Stimulated activated CD8-positive, alpha-beta memory T cell treated with anti-CD3 and anti-CD28 coated beads, Interleukin-7, amount 100 ng/mL, for 1 hour (primary cell): ENCODE data around the gene TH.

Source experiments
- DNase-seq, 2 donors: peaks; one replicate each; pipeline ENCODE4 v3.0.0-alpha.2; 2020; ENCODE audit warnings: low read depth in 2 of 2

Gene TH

DNA sequence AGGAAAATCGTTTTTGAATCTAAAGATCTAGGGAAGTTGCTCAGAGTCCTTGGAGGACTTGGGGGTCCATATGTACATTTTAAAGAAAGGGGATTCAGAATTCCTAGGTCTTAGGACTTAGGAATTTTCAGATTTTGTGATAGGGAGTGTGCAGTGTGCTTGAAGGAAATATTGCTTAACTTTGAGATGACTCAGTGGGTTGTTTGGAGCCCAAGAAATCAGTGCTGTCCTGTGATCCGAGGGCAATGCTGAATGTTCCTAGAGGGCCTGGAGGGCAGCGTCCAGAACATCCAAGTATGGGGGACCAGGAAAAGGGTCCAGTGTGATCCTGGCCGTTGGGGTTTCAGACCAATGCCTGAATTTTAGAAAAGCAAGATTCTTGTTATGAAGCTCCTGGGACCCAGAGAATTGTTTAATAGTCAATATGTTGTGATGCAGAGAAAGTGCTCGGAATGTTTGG is 29.3 kb downstream of the TH start:
- no peak for DNase-seq

DNA sequence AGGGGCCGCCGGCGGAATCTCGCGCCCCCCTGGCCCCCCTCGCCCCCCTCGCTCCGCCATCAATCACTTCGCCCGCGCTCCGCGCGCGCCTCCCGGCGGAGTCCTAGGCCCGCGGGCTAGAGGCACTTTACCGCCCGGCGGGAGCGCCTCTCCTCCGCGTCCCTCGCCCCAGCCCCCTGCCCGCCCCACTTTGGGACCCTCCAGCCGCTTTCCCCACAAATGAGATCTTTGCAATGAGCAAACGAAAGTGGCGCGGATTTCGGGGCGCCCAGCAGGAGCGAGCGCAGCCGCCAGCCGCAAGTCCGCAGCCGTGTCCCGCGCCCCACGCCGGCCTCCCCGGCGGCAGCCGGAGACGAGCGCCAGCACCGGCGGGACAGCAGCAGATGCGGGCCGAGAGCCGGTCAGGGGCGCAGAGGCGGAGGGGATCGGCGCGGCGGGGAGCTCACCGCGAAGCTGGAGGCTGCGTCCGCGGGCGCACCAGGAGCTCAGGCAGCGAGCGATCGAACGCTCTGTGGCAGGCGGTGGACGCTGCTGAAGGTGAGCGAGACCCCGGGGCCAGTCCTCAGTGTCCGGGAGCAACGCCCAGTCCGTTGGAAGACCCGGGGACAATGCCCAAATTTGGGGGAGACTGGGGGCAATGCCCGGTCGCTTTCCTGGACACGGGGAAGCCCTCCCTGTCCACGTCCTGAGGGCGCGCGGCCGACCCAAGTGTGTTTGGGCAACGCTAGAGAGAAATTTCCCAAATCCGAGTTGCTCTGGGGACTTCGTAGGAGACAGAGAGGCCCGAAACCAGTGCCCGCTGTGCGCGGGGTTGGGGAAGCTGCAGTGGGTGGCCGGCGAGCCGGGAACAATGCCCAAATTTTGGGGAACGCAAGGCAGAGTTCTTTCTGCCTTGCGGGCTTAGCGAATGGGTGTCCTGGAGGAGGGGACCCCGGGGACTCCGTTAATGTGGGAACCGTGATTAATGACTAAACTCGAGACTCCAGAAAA is 30.9 kb downstream of the TH start:
- DNase-seq: no peak

DNA sequence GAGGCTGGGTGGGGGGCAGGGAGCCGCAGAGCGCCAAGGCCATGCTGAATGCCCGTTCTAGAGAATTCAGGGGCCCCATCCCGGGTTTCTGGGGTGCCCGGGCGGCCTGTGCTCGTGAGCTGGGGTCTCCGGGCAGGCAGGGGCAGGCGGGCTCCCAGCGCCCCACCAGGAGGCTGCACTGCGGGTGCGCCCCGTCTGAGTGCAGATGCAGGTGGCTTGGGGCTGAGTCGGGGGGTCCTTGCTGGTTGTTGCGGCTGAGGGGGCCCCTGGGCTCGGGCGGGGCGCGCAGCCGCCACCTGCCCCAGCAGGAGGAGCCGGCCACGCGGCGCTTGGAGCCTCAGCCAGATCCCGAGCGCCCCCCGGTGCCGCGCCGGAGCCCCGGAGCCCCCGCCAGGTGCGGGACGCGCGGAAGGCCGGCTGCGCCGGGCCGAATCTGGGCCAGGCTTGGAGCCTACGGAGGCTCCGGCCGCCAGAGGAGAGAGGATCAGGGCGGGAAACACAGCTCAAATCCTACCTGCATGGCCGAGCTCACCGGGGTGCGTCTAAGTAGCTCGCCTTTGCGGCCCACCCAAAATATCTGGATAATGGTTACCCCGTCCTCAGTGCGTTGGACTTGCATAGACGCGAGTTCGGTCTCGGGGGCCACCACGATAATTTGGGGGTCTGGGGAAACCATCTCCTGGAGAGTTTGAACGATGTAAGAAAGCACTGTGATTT is 31.8 kb downstream of the TH start:
- DNase-seq: no peak

DNA sequence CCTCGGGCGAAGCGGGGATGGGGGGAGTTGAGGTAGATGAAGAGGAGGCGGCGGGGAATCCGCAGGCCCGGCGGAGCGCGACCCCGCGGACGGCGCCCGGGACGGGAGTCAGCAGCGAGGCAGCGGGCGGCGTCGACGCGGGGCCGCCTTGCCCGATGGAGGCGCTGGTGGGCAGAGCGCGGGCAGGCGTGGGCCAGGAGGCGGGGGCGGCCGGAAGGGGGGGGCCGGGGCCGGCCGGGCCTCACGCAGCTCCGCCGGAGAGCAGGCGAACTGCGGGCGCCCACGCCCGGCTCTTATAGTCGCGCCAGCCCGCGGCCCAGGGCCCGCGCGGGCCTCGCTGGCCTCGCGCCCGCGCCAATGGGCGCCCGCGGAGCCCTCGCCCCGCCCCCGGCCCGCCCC is 32.5 kb downstream of the TH start, which contains the start of gene IGF2:
Gene IGF2 (minus strand): TSS at position 267 of the 399 bp plus-strand sequence. CDS start 3,866 bp downstream, outside the sequence.
- no peak for DNase-seq

DNA sequence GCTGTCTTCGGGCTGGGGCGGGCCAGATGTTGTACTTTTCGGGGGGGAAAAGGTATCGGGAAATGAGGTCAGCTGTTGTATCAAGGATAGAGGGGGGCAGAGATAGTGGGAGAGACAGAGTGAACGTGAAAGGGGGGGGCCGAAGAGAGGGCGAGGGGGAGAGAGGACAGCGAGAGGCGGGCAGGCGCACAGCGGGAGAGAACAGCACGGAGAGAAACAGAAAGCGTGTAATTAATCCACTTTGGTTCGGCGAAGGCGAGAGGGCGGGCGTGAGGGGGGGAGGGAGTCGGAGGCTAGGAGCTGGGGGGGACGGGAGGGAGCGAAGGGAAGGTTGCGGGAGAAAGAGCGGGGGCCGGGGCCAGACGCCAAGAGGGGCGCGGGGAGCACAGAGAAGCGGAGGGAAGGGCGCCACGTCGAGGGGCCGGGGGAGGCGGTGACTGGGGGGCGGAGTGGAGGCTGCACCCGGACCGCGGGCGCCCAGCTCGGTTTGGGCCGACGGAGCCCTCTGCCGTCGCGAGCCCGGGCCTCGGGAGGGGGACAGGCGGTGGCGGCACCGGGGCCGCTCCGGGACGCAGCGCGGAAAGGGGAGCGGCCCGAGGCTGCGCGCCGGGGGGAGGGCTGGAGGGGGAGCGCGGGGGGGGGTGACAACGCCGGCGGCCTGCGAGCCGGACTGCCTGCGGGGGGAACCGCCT is 33.0 kb downstream of the TH start:
- no peak for DNase-seq

DNA sequence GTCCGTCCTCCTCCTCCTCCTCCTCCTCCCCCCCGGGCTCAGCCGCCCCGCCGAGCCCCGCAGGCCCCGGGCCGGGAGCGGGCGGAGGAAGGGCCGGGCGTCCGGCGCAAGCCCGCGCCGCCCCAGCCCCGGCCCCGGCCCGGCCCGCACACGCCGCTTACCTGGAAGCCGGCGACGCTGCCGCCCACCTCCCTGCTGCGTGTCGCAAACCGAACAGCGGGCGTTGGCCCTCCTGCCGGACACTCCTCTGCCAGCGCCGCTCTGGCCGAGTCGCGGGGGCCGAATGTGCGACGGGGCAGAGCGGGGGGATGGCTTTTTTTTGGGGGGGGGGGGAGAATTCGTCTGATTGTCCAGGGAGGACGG is 33.6 kb downstream of the TH start:
- DNase-seq: no peak

DNA sequence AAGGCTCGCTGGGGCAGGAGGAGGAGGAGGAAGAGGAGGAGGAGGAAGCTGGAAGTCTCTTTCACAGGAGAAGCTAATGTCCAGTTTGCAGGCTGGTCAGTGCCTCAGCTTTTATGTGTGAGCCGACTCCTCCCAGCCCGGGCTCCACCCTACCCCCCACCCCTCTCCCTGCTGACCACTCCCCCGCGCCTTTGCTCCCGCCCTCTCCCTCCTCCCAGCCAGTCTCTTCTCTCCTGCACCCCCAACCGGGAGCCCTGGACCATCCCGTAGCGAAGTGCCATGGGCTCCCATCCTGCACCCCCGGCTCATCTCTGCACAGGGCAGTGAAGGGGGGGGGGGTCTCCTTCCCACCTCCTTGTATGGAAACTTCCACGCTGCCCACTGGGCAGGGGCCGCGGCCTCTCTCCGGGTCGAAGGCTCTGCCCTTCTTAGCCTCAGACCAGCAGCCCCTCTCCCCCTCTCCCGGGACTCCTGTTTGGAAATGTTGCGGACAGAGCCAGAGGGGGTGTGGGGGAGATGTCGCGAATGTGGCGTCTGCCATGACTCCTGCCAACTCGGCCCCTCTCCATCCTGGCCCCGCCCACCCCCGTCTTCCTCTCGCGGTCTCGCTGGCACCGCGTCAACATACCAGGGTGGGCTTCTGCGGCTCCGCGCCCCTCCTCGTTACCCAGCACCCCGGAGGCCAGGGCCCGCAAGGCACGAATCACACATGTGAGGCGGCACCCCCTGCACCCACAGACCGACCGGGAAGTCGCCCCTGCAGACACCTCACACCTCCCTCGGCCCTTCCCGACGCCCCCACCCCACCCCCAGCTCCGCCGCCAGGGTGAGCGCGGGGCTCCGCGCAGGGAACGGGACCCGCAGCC is 34.2 kb downstream of the TH start:
- no peak for DNase-seq

DNA sequence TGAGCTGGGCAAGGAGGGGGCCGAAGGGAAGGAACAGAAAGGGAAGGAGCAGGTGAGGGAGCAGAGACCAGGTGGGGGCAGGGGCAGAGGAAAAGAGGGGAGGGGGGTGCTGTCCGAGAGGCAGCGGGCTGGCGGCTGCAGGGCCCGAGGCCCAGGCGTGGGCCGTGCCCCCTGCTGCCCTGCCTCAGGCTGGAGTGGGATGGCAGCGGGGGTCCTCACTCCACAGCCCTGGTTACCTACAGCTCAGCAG is 34.7 kb downstream of the TH start:
- no peak for DNase-seq

DNA sequence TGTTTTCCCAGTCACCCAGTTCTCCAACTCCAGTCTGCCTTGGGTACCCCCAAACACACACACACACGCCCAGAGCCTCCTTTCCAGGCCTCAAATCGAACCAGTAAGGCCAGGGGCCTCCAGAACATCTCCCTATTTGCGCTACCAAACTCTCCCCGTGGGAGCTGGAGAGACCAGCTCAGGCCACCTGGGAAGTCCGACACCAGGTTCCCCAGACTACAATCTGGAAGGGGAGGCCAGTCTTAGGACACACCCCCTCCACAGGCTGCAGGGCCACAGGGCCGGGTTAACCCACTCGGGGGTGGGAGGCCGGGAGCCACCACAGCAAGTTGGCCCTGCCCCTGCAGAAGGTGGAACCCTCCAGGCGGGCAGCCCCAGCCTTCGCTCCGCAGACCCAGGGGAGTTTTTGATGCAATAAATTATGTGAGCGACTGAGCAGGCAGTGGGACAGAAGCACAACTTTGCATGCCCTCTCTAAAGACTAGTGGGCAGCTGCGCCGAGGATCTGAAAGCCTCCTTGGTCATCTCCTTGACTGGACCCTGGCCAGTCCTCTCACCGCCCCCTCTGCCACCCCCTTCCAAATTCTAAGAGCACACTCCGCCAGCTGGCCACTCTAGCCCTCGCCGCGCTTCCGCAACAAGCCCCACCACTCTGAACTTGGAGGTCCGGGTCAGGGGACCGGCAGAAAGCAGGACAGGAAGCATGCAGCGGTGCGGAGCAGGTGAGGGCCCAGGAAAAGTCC is 35.2 kb downstream of the TH start:
- DNase-seq: no peak

DNA sequence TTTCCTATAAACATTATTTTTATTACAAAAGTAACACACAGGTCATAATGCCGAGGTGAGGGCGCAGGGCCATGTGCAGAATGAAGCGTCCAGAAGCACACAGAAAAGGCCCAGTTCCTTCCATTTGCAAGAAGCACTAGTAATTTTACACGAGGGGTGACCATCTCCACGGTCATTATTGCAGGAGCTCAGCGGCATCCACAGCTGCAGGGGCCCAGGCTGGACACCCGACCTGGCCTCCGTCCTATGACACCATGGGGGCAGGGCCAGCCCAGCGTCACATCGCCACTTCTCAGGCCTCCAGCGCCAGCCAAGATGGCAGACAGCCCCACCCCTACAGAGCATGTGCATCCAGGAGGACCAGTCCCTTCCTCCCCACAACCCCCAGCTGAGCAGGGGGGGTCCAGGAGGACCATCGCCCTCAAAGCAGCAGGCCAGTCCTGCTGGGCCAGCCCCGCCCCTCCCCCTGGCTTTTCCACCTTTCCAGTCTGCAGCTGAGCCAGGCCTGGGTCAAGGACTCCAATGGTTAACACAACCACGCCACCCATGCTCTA is 35.9 kb downstream of the TH start:
- DNase-seq: no peak

DNA sequence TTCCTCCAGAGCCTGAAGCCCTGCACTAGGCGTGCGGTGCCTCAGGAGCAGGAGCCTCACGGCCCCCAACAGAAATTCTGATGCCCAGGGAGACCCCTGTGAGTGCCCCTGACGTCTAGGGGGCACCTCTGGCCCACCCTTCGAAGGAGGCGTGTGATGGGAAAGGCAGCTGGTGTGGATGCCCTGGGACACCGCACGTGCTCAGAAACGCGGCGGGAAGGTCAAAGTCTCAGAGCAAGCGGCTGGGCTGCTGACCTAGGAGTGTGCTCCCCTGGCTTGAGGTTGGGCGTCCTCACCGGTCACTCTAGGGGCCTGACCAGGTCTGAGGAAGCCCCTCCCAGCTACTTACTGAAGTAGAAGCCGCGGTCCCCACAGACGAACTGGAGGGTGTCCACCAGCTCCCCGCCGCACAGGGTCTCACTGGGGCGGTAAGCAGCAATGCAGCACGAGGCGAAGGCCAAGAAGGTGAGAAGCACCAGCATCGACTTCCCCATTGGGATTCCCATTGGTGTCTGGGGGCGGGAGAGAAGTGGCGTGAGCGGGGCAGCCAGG is 36.5 kb downstream of the TH start:
- no peak for DNase-seq

DNA sequence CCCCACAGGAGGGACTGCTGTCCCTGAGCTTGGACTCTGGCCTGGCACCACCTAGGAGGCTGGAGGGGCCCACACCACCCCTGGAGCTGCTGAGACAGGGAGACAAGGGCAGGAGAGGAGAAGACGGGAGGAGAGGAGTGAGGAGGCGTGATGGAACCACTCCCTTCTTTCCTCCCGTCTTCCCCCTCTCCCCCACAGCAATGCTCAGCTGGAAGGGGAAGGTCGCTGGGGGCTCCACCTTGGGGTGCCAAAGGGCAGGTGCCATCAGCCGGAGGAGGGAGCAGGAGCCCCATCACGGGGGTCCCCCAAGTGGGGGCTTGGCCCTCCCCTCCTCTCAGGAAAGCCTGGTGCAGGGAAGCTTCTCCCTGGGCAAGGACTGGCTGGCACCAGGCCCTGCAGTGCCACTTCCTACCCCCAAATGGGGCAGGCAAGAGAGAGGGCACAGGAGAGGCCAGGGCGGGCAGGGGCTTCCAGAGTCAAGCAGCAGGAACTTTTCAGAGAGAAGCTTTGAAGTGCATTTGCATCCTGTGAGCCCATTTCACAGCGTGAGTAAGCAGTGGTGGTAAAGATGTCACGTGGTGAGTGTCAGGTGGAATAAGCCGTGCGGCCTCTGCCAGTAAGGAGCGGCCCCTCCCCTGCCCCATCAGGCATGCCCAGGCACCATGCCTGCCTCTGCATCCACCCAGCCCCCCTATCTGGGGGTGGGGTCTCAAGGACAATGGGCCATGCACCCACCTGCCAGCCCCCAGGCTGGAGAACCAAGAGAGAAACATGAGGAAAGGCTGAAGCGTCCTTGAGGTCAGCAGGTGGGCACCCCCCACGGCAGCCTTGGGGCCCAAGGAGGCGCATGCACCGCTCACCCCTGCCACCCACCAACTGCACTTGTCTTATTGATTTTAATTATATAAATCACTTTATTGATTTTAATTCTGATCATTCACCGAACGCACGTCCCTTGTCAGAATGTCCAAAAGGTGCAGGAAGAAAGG is 37.3 kb downstream of the TH start:
- DNase-seq: no peak

DNA sequence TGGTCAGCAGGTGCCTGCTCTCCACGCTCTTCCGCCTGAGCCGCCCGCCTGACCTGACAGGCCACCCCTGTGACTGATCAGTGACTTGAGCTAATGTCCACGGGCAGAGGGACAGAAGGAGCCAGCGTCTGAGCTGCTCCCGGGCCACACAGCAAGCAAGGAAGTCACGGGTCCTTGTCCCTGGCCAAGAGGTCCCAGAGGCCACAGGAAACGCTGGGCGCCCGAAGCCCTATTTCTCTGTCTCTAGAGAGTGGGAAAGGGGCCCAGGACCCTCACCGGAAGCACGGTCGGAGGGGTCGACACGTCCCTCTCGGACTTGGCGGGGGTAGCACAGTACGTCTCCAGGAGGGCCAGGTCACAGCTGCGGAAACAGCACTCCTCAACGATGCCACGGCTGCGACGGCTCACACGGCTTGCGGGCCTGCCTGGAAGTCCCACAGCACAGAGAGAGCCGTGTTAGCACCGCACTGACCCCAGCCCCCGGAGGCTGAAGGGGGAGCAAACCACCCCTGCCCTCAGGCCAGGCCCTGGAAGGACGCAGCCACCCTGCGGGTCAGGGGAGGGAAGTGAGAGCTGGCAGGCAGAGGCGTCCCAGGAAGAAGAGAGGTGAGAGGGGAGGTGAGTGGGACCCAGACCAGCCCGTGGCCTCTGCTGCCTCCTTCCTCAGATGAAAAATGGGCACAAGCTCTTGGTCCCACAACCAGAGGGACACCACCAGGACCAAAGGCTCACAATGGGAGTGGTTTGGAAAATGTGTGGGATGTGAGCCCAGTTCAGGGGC is 38.2 kb downstream of the TH start:
- DNase-seq: no peak

DNA sequence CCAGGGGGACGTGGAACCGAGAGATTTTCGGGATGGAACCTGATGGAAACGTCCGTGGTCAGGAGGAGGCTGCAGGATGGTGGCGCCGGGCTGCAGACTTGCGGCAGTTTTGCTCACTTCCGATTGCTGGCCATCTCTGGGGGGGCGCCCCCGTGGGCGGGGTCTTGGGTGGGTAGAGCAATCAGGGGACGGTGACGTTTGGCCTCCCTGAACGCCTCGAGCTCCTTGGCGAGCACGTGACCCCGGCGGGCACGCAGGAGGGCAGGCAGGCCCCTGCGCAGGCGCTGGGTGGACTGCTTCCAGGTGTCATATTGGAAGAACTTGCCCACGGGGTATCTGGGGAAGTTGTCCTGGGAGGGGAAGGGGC is 38.8 kb downstream of the TH start:
- no peak for DNase-seq

DNA sequence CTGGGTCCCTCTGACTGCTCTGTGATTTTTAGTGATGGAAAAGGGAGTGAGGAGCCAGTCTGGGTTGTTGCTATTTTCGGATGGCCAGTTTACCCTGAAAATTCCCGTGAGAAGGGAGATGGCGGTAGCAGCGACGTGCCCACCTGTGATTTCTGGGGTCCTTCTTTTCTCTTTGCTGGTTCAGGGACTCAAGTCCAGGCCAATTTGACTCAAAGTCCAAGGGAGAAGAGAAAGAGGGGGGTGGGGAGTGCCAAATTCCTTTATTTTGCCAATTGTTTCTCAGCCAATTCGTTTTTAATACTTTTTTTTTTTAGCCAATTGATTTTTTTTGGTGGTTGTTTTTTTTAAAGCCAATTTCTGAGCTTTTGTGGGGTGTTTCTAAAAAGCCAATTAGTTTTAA is 39.4 kb downstream of the TH start:
- DNase-seq: no peak

DNA sequence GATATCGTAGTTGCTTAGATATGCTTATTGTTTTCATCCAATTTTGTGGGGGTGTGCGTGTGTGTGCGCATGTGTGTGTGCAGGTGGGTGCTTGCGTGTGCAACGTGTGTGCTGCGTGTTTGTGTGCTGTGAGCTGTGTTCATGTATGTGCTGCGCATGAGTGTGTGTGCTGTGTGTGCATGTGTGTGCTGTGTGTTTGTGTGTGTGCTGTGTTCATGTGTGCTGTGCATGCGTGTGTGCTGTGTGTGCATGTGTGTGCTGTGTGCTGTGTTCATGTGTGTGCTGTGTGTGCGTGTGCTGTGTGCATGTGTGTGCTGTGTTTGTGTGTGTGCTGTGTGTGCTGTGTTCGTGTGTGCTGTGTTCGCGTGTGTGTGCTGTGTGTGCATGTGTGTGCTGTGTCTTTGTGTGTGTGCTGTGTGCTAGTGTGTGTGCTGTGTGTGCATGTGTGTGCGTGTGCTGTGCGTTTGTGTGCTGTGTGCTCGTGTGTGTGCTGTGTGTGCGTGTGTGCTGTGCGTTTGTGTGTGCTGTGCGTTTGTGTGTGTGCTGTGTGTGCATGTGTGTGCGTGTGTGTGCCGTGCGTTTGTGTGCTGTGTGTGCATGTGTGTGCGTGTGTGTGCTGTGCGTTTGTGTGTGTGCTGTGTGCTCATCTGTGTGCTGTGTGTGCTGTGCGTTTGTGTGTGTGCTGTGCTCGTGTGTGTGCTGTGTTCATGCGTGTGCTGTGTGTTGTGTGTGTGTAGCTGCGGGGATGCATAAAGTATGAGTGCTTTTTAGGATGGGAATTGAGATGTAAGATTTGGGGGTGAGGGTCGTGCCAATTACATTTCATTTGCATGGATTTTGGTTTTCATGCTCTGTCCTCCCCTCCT is 40.0 kb downstream of the TH start:
- no peak for DNase-seq

DNA sequence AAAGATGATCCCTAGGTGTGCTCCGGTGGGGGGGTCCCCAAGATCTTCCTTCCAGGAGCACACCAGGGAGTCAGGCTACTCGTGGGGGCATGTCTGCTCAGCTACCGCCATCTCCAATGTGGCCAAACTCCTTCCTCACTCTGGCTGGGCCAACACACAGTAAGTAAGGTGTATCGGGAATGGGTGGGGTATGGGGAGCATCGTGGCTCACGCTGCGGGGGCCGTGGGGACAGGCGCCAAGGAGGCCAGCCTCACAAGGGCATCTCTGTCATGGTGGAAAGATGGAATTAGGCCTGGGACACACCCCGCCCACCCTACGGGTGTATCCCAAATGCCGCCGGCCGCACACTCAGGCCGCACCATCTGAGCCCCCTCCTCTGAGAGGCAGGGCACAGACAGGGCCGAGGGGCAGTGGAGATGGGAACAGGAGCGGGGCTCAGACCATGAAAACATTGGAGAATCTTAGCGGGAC is 40.7 kb downstream of the TH start:
- no peak for DNase-seq
